Lower lobe of right lung (tissue), 2 donors: ENCODE measurements around the gene TRIAP1. TPM values are rescaled to one million over a fixed set of nuclear protein-coding genes. Genes with fewer than 3 reads are reported as not detected.
"Not testable (repeated sequence)": the region's sequence is repeated elsewhere in the genome, so short reads cannot be mapped to it uniquely, and the experiment has no call there.

Experiments
- ATAC-seq, 2 donors: fragments of 200-7000 bp; cut with Tn5 transposase; one replicate each; pipeline ENCODE4 v1.9.1; 2020 to 2022; ENCODE audit warnings: mild to moderate bottlenecking in 2 of 2, moderate library complexity in 2 of 2
- DNase-seq: peaks from one replicate; pipeline ENCODE4 v3.0.0-alpha.2; 2020
- H3K27ac ChIP-seq: fragments of 200-600 bp; one replicate; pipeline ENCODE4 v1.8.0; 2022
- H3K27me3 ChIP-seq: fragments of 200-600 bp; one replicate; pipeline ENCODE4 v1.8.0; 2022; ENCODE audit warnings: low read depth
- H3K36me3 ChIP-seq: fragments of 200-600 bp; one replicate; pipeline ENCODE4 v1.8.0; 2022; ENCODE audit warnings: mild to moderate bottlenecking
- H3K4me1 ChIP-seq: fragments of 200-600 bp; one replicate; pipeline ENCODE4 v1.8.0; 2022
- H3K4me3 ChIP-seq: fragments of 200-600 bp; one replicate; pipeline ENCODE4 v1.8.0; 2022; ENCODE audit warnings: mild to moderate bottlenecking
- H3K9me3 ChIP-seq: fragments of 200-600 bp; one replicate; pipeline ENCODE4 v1.8.0; 2022
- intact Hi-C: fragments of 100-400 bp; cut with DNase I; formaldehyde crosslinking; loops from one replicate; pipeline ENCODE4 v1.11.0; 2022
- total RNA-seq: library from RNA; stranded (reverse); fragmentation: NEBNext Ultra II Directional; extraction: Animal tissue kit (Norgen Biotek cat#: 25700); gene quantifications from one replicate; pipeline ENCODE4 v1.2.1, GENCODE V29; 2021
- TF ChIP-seq, protein P1 (sequence below): fragments of 200-600 bp; IDR thresholded peaks from one replicate; pipeline ENCODE4 v1.8.0; 2022; ENCODE audit warnings: antibody characterized with exemption, mild to moderate bottlenecking
- donor health status: DM: no; HTN: yes; CAD: no; lungs with severe emphysema.

The TRIAP1 gene
- total RNA-seq, 1 donor from 2014 or later, result 20.4 TPM

DNA sequence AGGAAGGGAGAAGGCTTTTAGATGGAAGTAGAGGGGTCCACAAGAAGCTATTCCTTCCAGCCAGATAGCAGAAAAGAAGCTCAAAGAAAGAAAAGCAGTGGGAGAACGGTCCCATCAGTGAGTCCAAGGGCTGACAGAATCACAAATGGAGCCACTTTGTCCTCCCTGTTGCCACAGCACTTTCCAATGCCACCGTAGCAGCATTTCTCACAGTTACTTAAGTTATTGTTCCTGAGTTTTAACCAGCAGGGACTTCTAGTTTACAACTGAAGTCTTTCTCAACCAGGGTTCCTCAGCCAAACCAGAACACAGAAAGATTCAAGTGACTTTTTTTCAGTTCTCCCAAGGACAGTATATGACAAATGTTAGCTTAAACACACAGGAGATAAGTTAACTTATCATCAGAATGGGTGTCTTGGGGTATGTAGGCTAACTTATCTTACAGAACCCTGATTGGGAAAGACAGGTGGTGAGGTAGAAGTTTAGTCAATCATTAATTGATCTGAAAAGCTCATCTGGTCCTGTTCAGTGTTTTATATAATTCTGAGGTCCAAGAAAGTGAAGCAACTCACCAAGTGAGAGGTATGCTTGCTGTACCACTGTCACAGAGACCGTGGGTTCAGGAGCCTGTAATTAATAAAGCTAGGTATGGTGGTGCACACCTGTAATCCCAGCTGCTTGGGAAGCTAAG lies 7.0 kb upstream of the TRIAP1 start:
- DNase-seq (no peak), ATAC-seq (no peak)
- Histone ChIP-seq H3K4me1 (no peaks in the 10 kb centered on the region), H3K27ac (no peak overlapping the region), H3K4me3 (no peak overlapping the region), H3K9me3 (no peaks in the 10 kb centered on the region), H3K36me3 (peaks cover 85% of the 10 kb centered on the region), H3K27me3 (no peaks in the 10 kb centered on the region)
- intact Hi-C loops, result no loop called here
- TF ChIP-seq, protein P1, sequence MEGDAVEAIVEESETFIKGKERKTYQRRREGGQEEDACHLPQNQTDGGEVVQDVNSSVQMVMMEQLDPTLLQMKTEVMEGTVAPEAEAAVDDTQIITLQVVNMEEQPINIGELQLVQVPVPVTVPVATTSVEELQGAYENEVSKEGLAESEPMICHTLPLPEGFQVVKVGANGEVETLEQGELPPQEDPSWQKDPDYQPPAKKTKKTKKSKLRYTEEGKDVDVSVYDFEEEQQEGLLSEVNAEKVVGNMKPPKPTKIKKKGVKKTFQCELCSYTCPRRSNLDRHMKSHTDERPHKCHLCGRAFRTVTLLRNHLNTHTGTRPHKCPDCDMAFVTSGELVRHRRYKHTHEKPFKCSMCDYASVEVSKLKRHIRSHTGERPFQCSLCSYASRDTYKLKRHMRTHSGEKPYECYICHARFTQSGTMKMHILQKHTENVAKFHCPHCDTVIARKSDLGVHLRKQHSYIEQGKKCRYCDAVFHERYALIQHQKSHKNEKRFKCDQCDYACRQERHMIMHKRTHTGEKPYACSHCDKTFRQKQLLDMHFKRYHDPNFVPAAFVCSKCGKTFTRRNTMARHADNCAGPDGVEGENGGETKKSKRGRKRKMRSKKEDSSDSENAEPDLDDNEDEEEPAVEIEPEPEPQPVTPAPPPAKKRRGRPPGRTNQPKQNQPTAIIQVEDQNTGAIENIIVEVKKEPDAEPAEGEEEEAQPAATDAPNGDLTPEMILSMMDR, result no peak

GRCh38 chr12:120452524-120452923 lies 6.3 kb upstream of the TRIAP1 start:
- H3K4me1 ChIP-seq, ATAC-seq, H3K27ac ChIP-seq, DNase-seq, intact Hi-C loops, H3K27me3 ChIP-seq, H3K4me3 ChIP-seq, H3K9me3 ChIP-seq: not testable (repeated sequence)
- H3K36me3 ChIP-seq, result peaks cover 78% of the 10 kb centered on the region

DNA sequence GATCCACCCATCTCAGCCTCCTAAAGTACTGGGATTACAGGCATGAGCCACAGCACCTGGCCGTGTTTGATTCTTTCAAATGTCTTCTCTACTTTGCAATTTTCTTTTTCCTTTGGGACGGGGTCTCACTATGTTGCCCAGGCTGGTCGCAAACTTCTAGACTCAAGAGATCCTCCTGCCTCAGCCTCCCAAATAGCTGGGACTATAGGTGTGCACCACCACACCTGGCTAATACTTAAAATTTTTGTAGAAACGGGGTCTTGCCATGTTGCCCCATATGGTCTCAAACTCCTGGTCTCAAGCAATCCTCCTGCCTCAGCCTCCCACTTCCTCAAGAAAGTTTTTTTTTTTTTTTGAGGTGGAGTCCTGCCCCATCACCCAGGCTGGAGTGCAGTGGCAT lies 1.8 kb upstream of the TRIAP1 start:
- Histone ChIP-seq H3K36me3 (peaks cover 53% of the 10 kb centered on the region), H3K27ac (no peak overlapping the region), H3K4me1 (peaks cover 25% of the 10 kb centered on the region), H3K9me3 (no peaks in the 10 kb centered on the region), H3K27me3 (no peaks in the 10 kb centered on the region), H3K4me3 (no peak overlapping the region)
- ATAC-seq, result no peak
- no peak for DNase-seq
- intact Hi-C loops, result no loop called here
- TF ChIP-seq, protein P1, result no peak

DNA sequence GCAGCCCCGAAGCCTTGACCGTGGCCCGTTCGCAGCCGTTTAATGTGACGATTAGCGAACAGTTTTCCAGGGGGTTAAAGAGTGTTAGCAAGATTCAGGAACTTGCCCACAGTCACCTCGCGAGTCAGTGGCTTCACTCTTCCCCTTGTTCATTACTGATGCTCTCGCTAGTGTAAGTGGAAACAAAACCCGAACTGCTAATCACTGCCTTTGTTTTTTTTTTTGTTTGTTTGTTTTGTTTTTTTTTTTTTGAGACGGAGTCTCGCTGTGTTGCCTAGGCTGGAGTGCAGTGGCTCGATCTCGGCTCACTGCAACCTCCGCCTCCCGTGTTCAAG lies 627 bp upstream of the TRIAP1 start:
- intact Hi-C loops, H3K9me3 ChIP-seq, DNase-seq, ATAC-seq, H3K27me3 ChIP-seq: not testable (repeated sequence)
- Histone ChIP-seq H3K36me3 (peaks cover 51% of the 10 kb centered on the region), H3K4me1 (peaks cover 25% of the 10 kb centered on the region), H3K27ac (peak overlapping the region; percentile 90), H3K4me3 (peak overlapping the region; percentile 82)

DNA sequence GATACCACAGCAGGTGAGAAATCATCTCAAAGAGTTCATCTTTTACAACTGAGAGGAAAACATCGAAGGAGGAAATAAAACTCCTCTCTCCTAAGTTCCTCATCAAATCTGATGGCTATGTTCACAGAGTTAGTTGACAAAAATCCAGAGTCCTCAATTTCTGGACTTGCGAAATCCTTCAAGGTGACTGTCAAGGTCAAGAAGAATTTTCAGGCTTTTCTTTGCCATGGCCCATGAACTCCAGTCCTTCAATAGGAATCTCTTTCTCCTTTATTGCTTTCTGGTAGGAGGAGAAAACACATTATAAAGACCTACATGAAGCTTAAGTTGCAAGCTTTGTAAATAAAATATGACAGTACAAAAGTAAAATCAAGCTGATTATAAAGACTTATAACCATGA lies 1.5 kb downstream of the TRIAP1 start:
- TF ChIP-seq, protein P1, result no peak
- peaks cover 29% of the 10 kb centered on the region for H3K4me1 ChIP-seq
- intact Hi-C loops, result no loop called here
- no peaks in the 10 kb centered on the region for H3K27me3 ChIP-seq
- H3K9me3 ChIP-seq, result no peaks in the 10 kb centered on the region
- peaks cover 58% of the 10 kb centered on the region for H3K36me3 ChIP-seq
- ATAC-seq (no peak), DNase-seq (no peak)
- no peak overlapping the region for H3K27ac ChIP-seq
- H3K4me3 ChIP-seq, result no peak overlapping the region

- TF ChIP-seq, protein P1, result peak; percentile 64
- DNase-seq (no peak), ATAC-seq (peak; percentile 48 to 71)
- no peaks in the 10 kb centered on the region for H3K9me3 ChIP-seq
- no peak overlapping the region for H3K27ac ChIP-seq
- peaks cover 21% of the 10 kb centered on the region for H3K4me1 ChIP-seq
- intact Hi-C loops, result no loop called here
- H3K27me3 ChIP-seq, result no peaks in the 10 kb centered on the region
- no peak overlapping the region for H3K4me3 ChIP-seq
- peaks cover 46% of the 10 kb centered on the region for H3K36me3 ChIP-seq
Measured at GRCh38 chr12:120439646-120440247, 6.4 kb downstream of the TRIAP1 start.
